Activated naive CD8-positive, alpha-beta T cell (primary cell): ENCODE measurements around the gene PFDN2.

Experiments
- H3K27ac Mint-ChIP-seq: one replicate; pipeline ENCODE4 v1.8.0; 2021; ENCODE audit warnings: mixed read lengths
- H3K27me3 Mint-ChIP-seq: one replicate; pipeline ENCODE4 v1.8.0; 2021; ENCODE audit warnings: mixed read lengths
- H3K36me3 Mint-ChIP-seq: one replicate; pipeline ENCODE4 v1.8.0; 2021; ENCODE audit warnings: mixed read lengths
- H3K4me1 Mint-ChIP-seq: one replicate; pipeline ENCODE4 v1.8.0; 2021; ENCODE audit warnings: low read depth, mixed read lengths
- H3K4me3 Mint-ChIP-seq: one replicate; pipeline ENCODE4 v1.8.0; 2021; ENCODE audit warnings: mild to moderate bottlenecking, mixed read lengths
- H3K9me3 Mint-ChIP-seq: one replicate; pipeline ENCODE4 v1.8.0; 2021; ENCODE audit warnings: low read depth, mixed read lengths

The PFDN2 gene

GRCh38 chr1:161117759-161118581, at the start of gene PFDN2, which contains the start of gene NIT1:
PFDN2 (minus strand) TSS chr1:161118037; CDS start chr1:161118026, 11 bp downstream.
NIT1 (plus strand) TSS chr1:161118105; CDS start chr1:161118177, 72 bp downstream.
- no peaks in the 10 kb centered on the region for H3K9me3 Mint-ChIP-seq
- H3K27ac Mint-ChIP-seq, result peak within 1 kb of the TSS; percentile 98
- H3K4me3 Mint-ChIP-seq, result peak within 1 kb of the TSS; percentile 98
- H3K36me3 Mint-ChIP-seq, result peaks cover 14% of the 10 kb centered on the region
- peaks cover 68% of the 10 kb centered on the region for H3K4me1 Mint-ChIP-seq
- H3K27me3 Mint-ChIP-seq, result no peaks in the 10 kb centered on the region

- peaks cover 28% of the 10 kb centered on the region for H3K4me1 Mint-ChIP-seq
Observed at GRCh38 chr1:161166669-161167548, 49.1 kb upstream of the PFDN2 start.

GRCh38 chr1:161165742-161166668, 48.2 kb upstream of the PFDN2 start, which contains the start of gene PPOX:
PPOX (plus strand) TSS chr1:161166426; CDS start chr1:161166848, 422 bp downstream.
- Mint-ChIP-seq H3K4me3 (peak within 1 kb of the TSS; percentile 92), H3K27ac (peak within 1 kb of the TSS; percentile 90), H3K9me3 (no peaks in the 10 kb centered on the region), H3K4me1 (peaks cover 35% of the 10 kb centered on the region), H3K27me3 (no peaks in the 10 kb centered on the region), H3K36me3 (peaks cover 5% of the 10 kb centered on the region)

More at GRCh38 chr1:161166669-161167548, 49.1 kb upstream of the PFDN2 start:
- Mint-ChIP-seq H3K4me3 (peak overlapping the region; percentile 92), H3K36me3 (peaks cover 1% of the 10 kb centered on the region), H3K9me3 (no peaks in the 10 kb centered on the region), H3K27me3 (no peaks in the 10 kb centered on the region), H3K27ac (peak overlapping the region; percentile 90)

- Mint-ChIP-seq H3K9me3 (no peaks in the 10 kb centered on the region), H3K4me1 (peaks cover 44% of the 10 kb centered on the region), H3K27me3 (no peaks in the 10 kb centered on the region), H3K27ac (no peak overlapping the region), H3K4me3 (peak overlapping the region; percentile 52), H3K36me3 (peaks cover 5% of the 10 kb centered on the region)
Observed at GRCh38 chr1:161164901-161165610, 47.2 kb upstream of the PFDN2 start.

GRCh38 chr1:161163793-161164192, 46.0 kb upstream of the PFDN2 start:
- Mint-ChIP-seq H3K27me3 (no peaks in the 10 kb centered on the region), H3K4me1 (peaks cover 52% of the 10 kb centered on the region), H3K27ac (peak overlapping the region; percentile 1), H3K9me3 (no peaks in the 10 kb centered on the region), H3K36me3 (peaks cover 5% of the 10 kb centered on the region), H3K4me3 (no peak overlapping the region)

GRCh38 chr1:161162806-161163205, 45.0 kb upstream of the PFDN2 start:
- Mint-ChIP-seq H3K9me3 (no peaks in the 10 kb centered on the region), H3K4me3 (no peak overlapping the region), H3K27me3 (no peaks in the 10 kb centered on the region), H3K4me1 (peaks cover 54% of the 10 kb centered on the region), H3K36me3 (peaks cover 5% of the 10 kb centered on the region), H3K27ac (peak overlapping the region; percentile 31)

- Mint-ChIP-seq H3K36me3 (peaks cover 9% of the 10 kb centered on the region), H3K4me1 (peaks cover 51% of the 10 kb centered on the region), H3K9me3 (no peaks in the 10 kb centered on the region), H3K27me3 (no peaks in the 10 kb centered on the region), H3K27ac (peak overlapping the region; percentile 46), H3K4me3 (peak overlapping the region; percentile 42)
Observed at GRCh38 chr1:161162052-161162451, 44.2 kb upstream of the PFDN2 start.

GRCh38 chr1:161161652-161162051, 43.8 kb upstream of the PFDN2 start:
- Mint-ChIP-seq H3K4me1 (peaks cover 49% of the 10 kb centered on the region), H3K9me3 (no peaks in the 10 kb centered on the region), H3K27me3 (no peaks in the 10 kb centered on the region), H3K27ac (peak overlapping the region; percentile 46), H3K36me3 (peaks cover 12% of the 10 kb centered on the region), H3K4me3 (peak overlapping the region; percentile 92)

- Mint-ChIP-seq H3K27ac (no peak overlapping the region), H3K36me3 (peaks cover 12% of the 10 kb centered on the region), H3K4me1 (peaks cover 52% of the 10 kb centered on the region)
Observed at GRCh38 chr1:161160671-161161145, 42.9 kb upstream of the PFDN2 start.

GRCh38 chr1:161159913-161160243, 42.0 kb upstream of the PFDN2 start:
- peaks cover 14% of the 10 kb centered on the region for H3K36me3 Mint-ChIP-seq
- peaks cover 53% of the 10 kb centered on the region for H3K4me1 Mint-ChIP-seq
- no peaks in the 10 kb centered on the region for H3K27me3 Mint-ChIP-seq
- H3K9me3 Mint-ChIP-seq, result no peaks in the 10 kb centered on the region
- peak overlapping the region; percentile 92 for H3K27ac Mint-ChIP-seq
- H3K4me3 Mint-ChIP-seq, result peak overlapping the region; percentile 92

More at GRCh38 chr1:161160671-161161145, 42.9 kb upstream of the PFDN2 start:
- Mint-ChIP-seq H3K27me3 (no peaks in the 10 kb centered on the region), H3K9me3 (no peaks in the 10 kb centered on the region), H3K4me3 (peak overlapping the region; percentile 92)

GRCh38 chr1:161159087-161159912, 41.5 kb upstream of the PFDN2 start, which contains the start of gene USP21:
USP21 (plus strand) TSS chr1:161159500; CDS start chr1:161160641, 1,141 bp downstream.
- Mint-ChIP-seq H3K9me3 (no peaks in the 10 kb centered on the region), H3K4me3 (peak within 1 kb of the TSS; percentile 92), H3K36me3 (peaks cover 14% of the 10 kb centered on the region), H3K27ac (peak within 1 kb of the TSS; percentile 92), H3K4me1 (peaks cover 55% of the 10 kb centered on the region), H3K27me3 (no peaks in the 10 kb centered on the region)

- Mint-ChIP-seq H3K9me3 (no peaks in the 10 kb centered on the region), H3K27me3 (no peaks in the 10 kb centered on the region), H3K36me3 (peaks cover 14% of the 10 kb centered on the region), H3K4me1 (peaks cover 59% of the 10 kb centered on the region), H3K27ac (peak overlapping the region; percentile 92), H3K4me3 (peak overlapping the region; percentile 92)
Observed at GRCh38 chr1:161158316-161159010, 40.6 kb upstream of the PFDN2 start.
